ENCODE measurements around the gene FNDC3B.
"Not testable (repeated sequence)": the region's sequence is repeated elsewhere in the genome, so short reads cannot be mapped to it uniquely, and the experiment has no call there.

FNDC3B gene

DNA sequence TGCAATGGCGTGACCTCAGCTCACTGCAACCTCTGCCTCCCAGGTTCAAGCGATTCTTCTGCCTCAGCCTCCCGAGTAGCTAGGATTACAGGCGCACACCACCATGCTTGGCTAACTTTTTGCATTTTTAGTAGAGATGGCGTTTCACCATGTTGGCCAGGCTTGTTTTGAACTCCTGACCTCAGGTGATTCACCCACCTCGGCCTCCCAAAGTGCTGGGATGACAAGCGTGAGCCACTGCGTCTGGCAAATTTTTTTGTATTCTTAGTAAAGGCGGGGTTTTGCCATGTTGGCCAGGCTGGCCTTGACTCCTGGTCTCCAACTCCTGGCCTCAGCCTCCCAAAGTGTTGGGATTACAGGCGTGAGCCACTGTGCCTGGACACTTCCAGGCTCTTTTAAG lies 215.9 kb downstream of the FNDC3B start:
- in situ Hi-C loops (cut with MboI; ENCODE audit: low sequenced_read_pairs), result not testable (repeated sequence)

DNA sequence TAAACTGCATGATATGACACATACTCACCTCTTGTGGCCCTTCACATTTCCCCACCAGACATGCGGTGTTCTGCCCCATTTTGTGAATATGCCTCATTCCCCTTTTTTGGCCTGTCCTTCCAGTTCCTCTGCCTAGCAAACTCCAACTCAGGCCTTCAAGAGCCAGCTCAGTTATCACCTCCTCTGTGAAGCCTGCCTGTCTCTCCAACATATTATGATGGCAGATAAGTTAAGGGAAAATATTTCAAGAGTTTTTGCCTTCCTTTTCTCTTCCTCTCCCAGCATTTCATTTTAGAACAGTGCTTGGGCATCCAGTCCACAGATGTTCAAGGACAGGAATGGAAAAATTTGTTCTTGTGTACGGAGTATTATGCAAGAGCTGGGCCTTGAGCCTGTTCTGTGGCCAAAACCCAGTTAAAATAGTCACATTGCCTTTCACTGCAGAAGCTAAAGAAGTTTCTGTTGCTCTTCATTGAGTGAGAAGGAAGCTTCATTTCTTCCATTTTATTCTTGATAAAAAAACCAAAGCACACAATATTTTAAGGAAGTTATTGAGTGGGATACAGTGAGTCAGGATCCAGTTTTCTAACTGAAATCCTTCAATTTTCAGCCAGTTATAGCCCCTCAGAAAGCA lies 216.8 kb downstream of the FNDC3B start:
- in situ Hi-C loops (cut with MboI; ENCODE audit: low sequenced_read_pairs), result no loop called here

DNA sequence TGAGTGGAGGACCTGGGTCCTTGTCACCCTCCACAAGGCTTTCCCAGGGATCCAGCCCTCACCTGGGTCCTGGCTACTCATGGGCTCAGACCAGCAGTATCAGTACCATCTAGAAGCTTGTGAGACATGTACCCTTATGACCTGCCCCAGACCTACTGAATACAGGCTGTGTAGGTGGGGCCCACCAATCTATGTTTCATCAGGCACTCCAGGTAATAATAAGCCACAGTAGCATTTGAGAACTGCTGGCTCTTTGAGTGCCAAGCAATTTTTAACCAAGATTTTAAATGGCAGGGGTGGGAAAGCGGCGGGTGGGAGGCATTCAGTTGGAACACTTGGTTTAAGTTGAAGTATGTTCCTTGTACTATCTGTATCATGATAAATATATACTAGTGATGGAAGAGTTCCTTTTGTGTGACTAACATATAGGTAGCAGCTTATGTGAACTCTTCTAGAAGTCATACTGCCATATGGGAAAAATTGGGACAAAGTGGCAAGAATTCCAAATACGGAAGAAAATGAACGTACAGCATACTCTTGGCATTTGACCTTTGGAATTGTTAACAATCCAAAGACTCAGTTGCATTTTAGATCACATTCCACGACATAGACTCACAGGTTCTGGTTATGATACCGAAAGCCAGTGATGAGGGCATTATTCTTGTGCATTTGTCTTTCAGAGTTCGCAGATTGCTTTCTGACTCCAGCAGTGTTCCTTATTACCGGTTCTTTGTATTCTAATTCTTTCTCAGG lies 218.4 kb downstream of the FNDC3B start:
- in situ Hi-C loops (cut with MboI; ENCODE audit: low sequenced_read_pairs), result no loop called here

DNA sequence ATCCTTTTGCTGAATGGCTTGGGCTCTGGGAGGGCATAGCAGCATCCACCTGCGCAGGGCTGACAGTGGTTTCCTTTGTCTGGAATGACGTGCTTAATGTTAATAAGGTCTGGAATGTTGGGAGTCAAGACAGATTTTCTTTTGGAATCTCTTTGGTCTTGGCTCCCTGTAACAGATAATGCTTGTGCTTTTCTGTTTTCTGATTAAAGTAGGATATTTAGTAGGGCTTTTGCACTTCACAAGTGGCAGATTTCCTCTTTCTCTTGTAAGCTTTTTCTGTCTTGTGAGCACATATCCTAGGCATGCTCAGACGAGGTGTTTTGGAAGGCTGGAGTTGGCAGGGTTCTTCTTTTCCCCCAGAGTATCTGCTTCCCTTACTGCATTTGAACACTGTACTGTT lies 219.2 kb downstream of the FNDC3B start:
- in situ Hi-C loops (cut with MboI; ENCODE audit: low sequenced_read_pairs), result no loop called here

DNA sequence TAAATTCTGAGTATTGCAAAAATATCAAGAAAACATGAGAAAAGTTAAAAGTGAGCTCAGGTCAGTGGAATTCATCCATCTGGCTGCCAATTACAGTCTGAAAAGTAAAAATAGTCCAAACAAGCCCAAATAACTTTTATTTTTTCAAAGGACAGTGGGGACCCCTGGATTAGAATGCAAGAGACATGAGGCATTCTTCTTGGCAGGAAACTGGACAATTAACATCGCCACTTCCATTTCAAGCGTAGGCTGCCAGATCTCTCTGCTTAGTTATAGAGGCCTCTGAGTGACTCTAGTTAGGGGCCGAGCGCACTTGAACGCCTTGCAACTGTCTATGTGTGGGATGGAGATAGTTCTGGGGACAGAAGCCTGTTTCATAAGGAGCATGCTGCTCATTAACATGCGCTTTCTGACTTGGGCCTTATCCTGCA lies 219.7 kb downstream of the FNDC3B start:
- in situ Hi-C loops (cut with MboI; ENCODE audit: low sequenced_read_pairs), result no loop called here

DNA sequence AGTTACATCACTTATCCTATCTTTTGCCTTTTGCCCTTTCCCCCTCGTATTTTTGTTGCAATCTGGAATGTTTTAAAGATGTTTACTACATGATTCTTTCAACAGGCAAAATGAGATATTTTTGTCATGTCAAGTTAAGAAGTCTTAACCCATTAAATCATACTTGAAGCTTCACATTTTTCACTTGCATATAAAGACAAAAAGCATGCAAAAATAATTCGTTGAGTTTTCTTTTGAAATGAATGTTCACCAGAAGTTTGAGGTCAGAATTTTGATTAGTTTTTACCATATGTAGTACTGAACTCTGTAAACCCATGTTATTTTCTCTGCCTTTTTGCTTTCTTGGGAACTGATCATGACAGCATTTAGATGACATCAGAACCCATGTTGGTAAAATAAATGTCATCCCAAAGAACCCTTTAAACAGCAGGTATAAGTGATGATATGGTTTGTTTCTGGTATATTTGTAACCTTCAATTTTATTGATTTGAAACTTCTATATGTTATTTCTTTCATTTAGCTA lies 220.4 kb downstream of the FNDC3B start:
- in situ Hi-C loops (cut with MboI; ENCODE audit: low sequenced_read_pairs), result no loop called here

DNA sequence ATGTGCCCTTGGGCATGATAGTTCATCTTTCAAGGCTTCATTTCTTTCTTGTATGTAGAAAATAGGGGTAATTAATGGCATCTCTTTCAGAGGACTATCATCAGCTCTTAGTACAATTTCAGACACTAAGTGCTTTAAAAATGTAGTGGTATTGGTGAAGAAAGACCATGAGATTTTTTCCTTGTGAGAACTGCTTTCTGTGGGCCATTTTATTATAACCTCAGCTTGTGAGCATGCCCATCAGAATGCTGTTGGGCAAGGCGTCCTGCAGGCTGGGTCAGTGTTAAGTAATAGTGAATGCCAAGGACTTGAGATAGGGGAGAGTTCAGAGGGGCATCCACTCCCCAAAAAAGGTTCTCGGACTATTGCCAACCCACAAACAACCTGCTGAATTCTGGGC lies 221.0 kb downstream of the FNDC3B start:
- in situ Hi-C loops (cut with MboI; ENCODE audit: low sequenced_read_pairs), result no loop called here

DNA sequence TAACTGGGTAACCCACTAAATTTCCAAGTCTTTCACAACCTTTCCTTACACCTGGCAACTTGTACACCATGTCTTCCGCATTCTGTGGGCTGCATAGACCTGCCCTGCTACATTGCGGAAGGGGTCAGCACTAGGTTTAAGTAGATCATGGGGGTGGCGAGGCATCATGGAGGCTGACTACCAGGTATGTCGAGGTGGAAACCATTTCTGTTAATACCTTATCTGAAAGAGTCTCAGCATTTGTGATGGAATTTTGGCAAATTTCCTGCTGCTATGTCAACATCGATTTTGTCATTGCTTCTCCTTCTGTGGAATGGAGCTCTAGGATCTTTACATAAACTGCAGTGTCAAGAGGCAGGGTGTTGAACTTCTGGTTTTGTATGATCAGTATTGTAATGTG lies 221.7 kb downstream of the FNDC3B start:
- in situ Hi-C loops (cut with MboI; ENCODE audit: low sequenced_read_pairs), result no loop called here

DNA sequence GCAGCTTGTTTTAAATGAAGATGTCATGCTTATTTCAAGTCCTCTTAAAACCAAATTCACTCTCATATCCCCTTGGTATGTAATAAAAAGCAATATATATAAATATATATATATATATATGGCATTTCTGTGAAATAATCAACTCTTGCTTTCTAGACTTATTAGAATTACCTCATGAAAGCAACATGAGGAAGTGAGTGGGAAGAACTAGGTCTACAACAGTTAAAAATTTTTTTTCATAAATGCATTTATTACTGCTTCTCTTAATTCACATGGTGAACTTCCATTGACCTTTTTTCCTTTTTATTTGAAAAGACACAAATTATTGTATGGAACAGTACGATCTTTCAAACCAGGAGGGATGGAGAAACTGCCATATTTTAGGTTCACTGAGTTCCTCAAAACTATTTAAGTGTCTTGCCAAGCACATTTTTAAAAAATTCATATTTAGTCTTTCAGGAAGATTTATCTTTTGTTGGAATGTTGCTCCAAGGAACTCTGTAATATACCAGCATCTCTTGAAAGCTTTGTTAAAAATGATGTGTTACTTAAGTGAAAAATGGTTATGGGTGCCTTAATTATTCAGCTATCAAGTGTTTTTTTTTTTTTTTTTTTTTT lies 223.7 kb downstream of the FNDC3B start:
- in situ Hi-C loops (cut with MboI; ENCODE audit: low sequenced_read_pairs), result no loop called here

DNA sequence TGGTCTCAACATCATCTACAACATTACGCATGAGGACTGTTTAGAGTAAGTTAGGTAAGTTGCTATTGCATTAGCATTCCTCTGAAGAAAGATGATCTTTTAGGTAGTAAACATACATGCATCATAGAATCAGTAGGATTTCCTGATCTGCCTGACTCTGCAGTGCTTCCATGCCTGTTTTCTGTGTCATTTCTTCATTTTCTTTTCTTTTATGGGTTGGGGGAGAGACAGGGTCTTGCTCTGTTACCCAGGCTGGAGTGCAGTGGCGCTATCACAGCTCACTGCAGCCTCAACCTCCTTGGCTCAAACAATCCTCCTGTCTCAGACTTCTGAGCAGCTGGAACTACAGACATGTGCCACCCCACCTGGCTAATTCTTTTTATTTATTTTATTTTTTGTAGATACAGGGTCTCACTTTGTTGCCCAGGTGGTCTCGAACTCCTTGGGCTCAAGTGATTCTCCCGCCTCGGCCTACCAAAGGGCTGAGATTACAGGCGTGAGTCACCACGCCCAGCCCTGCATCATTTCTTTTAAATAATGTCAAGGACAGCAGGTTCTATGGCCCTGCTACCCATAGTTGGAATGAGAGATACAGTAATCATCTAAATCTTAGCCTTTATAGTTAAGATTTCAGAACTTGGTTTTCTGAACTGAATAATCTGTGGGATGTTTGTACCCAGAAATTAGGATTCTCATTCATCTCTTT lies 224.6 kb downstream of the FNDC3B start:
- in situ Hi-C loops (cut with MboI; ENCODE audit: low sequenced_read_pairs), result no loop called here

DNA sequence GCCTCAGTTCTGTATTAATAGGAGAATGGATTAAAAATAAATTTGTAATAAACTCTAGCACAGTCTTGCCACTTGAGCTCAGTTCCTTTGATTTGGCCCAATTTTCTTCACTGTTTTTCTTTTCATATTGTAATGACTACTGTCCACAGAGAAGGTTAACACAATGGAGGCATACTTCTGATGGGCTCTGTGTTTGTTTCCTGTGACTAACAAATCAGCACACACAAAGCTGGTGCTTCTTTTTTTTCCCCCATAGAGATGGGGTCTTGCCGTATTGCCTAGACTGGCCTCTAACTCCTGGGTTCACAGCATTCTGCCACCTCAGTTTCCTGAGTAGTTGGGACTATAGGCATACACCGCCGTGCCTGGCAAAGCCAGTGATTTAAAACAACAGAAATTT lies 226.7 kb downstream of the FNDC3B start:
- in situ Hi-C loops (cut with MboI; ENCODE audit: low sequenced_read_pairs), result no loop called here

DNA sequence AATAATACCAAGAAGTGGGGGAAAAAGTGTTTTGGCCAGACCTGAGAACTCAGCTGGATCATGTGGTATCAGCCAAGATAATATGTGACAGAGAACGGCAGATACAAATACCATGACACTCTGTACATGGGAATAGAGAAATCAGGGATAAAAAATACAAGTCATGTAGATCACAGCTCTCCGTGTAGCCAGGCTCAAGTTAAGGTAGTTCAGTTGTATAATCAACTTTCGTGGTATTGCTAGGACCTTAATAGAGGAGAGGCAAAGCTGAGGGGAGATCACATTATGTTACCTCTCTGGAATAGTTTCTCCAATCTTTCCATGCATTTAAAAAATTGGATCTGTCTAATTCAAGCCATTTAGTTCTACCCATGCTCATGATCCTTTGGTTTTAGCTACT lies 229.0 kb downstream of the FNDC3B start:
- in situ Hi-C loops (cut with MboI; ENCODE audit: low sequenced_read_pairs), result no loop called here

DNA sequence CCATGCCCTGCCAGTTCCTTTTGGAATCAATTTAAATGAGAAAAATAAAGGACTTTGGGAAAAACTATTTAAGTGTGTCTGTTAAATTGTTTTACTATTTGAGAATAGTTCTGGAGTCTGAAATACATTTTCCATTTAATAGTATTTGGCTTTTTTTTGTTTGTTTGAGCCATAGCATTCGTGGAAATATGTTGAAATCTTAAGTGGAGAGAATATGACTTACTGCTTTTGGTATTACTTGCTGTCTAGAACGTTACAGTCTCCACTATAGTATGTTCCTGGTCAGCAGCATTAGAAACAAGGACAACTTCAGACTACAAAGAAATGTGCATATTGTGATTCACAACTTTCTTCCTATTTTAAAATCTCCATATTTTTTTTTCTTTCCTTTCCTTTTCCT lies 229.5 kb downstream of the FNDC3B start:
- in situ Hi-C loops (cut with MboI; ENCODE audit: low sequenced_read_pairs), result no loop called here

DNA sequence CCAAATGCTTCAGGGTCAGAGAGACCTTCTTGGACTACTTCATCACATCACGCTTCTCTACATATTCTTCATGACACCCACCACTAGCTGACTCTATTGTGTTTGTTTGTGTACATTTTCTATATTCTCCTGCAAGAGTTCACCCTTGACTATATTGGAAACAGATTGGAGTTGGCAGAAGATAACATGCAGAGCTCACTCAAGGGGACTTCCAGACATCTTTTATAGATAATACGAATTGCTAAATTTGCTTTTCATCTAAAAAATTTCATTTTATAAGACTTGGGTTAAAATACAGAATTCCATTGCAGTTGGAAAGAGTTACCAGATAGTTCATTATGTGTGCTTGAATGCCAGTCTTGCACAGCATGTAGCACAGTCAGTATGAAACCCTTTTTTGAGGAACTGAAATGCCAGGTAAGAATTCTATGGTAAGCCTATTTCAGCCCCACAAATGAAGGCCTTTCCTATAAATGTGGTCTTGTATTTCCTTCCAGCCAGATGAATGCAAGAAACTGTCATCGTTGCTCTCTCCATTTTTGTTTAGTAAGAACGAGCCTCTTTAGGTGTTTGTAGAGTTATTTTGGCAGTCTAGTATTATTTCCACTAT lies 231.3 kb downstream of the FNDC3B start:
- in situ Hi-C loops (cut with MboI; ENCODE audit: low sequenced_read_pairs), result no loop called here

DNA sequence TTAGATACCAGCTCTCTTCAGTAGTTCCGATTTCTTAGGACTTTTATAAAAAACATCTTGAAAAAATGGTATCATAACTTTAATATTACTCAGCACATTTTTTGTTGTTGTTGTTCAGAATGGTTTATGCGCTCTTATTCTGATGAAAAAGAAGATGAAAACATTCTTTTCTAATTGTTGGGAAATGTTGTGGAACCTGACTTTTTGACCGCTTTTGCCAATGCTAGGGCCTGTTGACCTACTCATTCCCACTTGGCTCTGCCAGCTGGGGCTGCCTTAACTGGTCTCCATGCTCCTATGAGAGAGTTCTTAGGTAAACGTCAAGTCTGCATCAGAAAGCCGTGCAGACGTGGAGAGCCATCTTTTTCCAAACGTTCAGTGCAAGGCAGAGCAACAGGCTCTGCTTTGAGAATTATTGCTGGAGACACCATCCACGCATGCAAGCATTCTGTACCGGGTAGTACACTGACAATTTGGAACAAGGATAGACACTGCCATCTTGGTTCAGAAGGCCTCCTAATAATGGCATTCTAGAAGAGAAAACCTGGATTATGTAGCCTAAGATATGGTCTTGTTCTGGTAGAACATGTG lies 232.1 kb downstream of the FNDC3B start:
- in situ Hi-C loops (cut with MboI; ENCODE audit: low sequenced_read_pairs), result no loop called here

DNA sequence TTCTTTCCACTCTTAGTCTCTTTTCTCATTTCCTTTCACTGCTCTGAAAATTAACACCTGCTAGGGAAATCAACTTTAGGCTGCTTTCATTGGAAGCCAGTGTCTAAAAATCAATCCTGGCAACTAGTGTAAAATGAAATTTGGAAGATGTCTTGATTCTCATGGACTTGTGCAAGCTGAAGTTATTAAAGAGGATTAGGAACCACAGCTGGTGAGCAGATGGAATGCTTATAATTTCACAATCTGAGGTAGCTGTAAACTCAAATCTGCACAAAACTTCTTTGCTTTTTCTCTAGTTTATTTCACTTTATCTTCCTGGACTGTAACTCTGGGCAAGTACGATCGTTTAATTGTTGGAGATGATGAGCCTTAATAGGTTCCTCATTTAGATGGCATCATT lies 233.3 kb downstream of the FNDC3B start:
- in situ Hi-C loops (cut with MboI; ENCODE audit: low sequenced_read_pairs), result no loop called here

DNA sequence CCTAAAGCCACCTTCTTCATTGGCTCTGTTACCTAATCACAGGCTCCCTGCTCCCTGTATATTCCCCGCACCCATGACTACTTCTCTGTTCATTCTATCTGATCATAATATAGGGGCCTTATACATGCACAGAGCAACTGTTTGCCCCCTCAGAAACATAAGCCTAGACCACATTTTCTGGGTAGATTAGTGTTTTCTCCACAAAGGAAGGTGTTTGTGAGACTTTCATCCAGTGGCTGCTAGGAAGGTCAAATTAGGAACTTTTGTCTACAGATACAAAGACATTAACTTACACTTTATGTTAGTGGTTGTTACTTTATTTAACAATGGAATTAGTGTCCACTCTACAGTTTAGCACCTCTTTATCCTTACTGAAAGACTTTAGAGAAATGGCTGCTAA lies 234.0 kb downstream of the FNDC3B start:
- in situ Hi-C loops (cut with MboI; ENCODE audit: low sequenced_read_pairs), result no loop called here

DNA sequence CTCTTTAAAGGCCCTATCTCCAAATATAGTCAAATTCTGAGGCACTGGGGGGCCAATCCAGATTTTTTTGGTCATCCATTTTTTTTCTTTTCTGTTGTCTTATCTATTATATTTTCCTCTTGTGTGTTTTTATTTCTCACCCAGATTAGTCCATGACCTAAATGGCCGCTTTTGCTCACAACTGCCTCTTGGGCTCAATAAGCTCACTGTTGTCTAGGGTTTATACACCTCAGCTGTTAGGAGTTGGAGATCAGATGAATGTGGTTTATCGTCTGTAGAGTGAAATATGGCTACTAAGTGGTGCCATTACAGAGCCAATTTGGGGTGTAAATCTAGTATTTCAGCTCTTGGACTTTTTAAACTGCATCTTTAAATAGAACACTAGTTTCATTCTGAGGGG lies 235.5 kb downstream of the FNDC3B start:
- in situ Hi-C loops (cut with MboI; ENCODE audit: low sequenced_read_pairs), result no loop called here

DNA sequence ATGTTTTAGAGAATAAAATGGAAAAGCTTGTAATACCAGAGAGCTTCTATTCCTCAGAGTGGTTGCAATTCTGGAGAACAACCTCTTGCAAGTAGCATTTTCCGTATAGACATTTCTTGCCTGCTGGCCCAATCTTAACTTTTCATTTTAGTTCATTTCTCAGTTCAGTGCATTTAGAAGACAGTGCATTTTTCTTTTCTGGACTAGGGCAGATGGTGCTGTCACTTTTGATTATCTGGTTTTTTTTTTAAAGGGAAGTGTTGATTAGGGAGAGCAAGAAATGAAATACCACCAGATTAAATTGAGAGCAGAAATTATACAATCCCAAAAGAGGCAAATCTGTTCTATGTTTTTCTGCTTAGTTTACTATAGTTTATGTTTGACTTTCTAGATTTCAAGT lies 236.2 kb downstream of the FNDC3B start:
- in situ Hi-C loops (cut with MboI; ENCODE audit: low sequenced_read_pairs), result no loop called here

DNA sequence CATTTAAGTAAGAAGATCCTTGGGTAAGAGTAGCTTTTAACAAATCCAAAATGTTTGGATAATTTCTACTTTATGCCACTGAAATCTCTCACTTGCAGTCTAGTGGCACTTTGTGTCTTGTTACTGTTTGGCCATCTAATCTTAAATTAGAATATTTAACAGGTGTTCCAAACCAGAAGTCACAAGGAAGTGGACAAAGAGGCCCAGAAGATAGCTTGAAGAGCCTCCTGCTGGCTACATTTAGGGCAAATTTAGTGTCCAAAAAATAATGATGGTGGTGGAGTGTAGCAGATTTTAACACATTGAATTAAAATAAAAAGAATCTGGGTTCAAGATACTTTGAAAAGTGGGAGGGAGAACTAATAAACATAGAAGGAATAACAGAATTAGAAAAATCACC lies 236.7 kb downstream of the FNDC3B start:
- in situ Hi-C loops (cut with MboI; ENCODE audit: low sequenced_read_pairs), result no loop called here

All from HL-60/S4 treated with phorbol 12-myristate 13-acetate at 8.2 ng/mL for 4 days and 3 days (cell line).